ENCODE measurements around the gene PRMT7. TPM values are rescaled to one million over a fixed set of nuclear protein-coding genes. Genes with fewer than 3 reads are reported as not detected.

PRMT7 gene
- total and polyA plus RNA-seq, 2 of the 8 experiments (the other 6 are each of a cell fraction or from before 2014, with no cell fraction given), result 48.2 to 49.3 TPM

GRCh38 chr16:68289202-68289601 lies 21.6 kb upstream of the PRMT7 start (continued):
- TF ChIP-seq CHD7 (IDR thresholded peaks at IDR 0.05; ENCODE audit: insufficient replicate concordance, low read length), result no peak
- no peak for TF ChIP-seq YY1 (IDR thresholded peaks at IDR 0.05; ENCODE audit: low read depth, low read length)
- TF ChIP-seq E2F6 (IDR thresholded peaks at IDR 0.05), result no peak
- no peak for TF ChIP-seq POLR2AphosphoS5 (IDR thresholded peaks at IDR 0.05; ENCODE audit: low read depth, low read length)
- no peak for TF ChIP-seq CREB1 (IDR thresholded peaks at IDR 0.05)
- no peak for TF ChIP-seq JUN (IDR thresholded peaks at IDR 0.05; ENCODE audit: low read depth, low read length)
- TF ChIP-seq JUND (IDR thresholded peaks at IDR 0.05; ENCODE audit: low read length), result no peak
- no peak for TF ChIP-seq CBX5 (IDR thresholded peaks at IDR 0.05; ENCODE audit: low read depth, low read length)
- no peak for TF ChIP-seq PHF8 (conservative IDR thresholded peaks at IDR 0.05; ENCODE audit: low read depth, low read length)
- TF ChIP-seq SP2 (IDR thresholded peaks at IDR 0.05; ENCODE audit: low read length), result no peak
- TF ChIP-seq NANOG (IDR thresholded peaks at IDR 0.05; ENCODE audit: insufficient read depth, low read depth, low read length, poor library complexity, severe bottlenecking), result no peak
- no peak for TF ChIP-seq ASH2L (IDR thresholded peaks at IDR 0.05; ENCODE audit: low read length)
- TF ChIP-seq MAFK (IDR thresholded peaks at IDR 0.05; ENCODE audit: low read depth, low read length), result no peak
